Adrenal gland (tissue), 5 donors: ENCODE results near the gene ZNF563.
"Not testable (repeated sequence)": the region's sequence is repeated elsewhere in the genome, so short reads cannot be mapped to it uniquely, and the experiment has no call there.

Source experiments
- CTCF ChIP-seq, 6 experiments: fragments of 450-650 bp in 4 of 6; fragments of 200-600 bp in 2 of 6; sonication (generic) in 1 of 6; IDR thresholded peaks; 1 replicate in 5 of 6; 2 replicates in 1 of 6; pipeline versions ENCODE4 v1.5.1 to v1.8.0; 2016 to 2021; ENCODE audit warnings: antibody characterized with exemption in 6 of 6, mild to moderate bottlenecking in 2 of 6, moderate library complexity in 1 of 6
- POLR2A ChIP-seq, 2 donors: fragments of 450-650 bp; IDR thresholded peaks; one replicate each; pipeline ENCODE4 v1.6.1; 2017; ENCODE audit warnings: antibody characterized with exemption in 2 of 2, mild to moderate bottlenecking in 2 of 2, moderate library complexity in 1 of 2
- donor health status: DM: no; HTN: no; CAD: no.

- TF ChIP-seq CTCF, POLR2A (IDR thresholded peaks at IDR 0.05): not testable (repeated sequence)
Measured at GRCh38 chr19:12308891-12309290, 24.5 kb downstream of the ZNF563 start.
